Adrenal gland (tissue), 12 donors: ENCODE measurements around the gene HS3ST4. TPM values are rescaled to one million over a fixed set of nuclear protein-coding genes. Genes with fewer than 3 reads are reported as not detected.
"Not testable (repeated sequence)": the region's sequence is repeated elsewhere in the genome, so short reads cannot be mapped to it uniquely, and the experiment has no call there.

Experiments used
- DNase-seq, 7 donors: peaks; one replicate each; pipeline ENCODE4 v3.0.0-alpha.2; 2019 to 2020
- H3K27ac ChIP-seq, 5 donors: fragments of 200-600 bp; sonication (generic) in 4 of 5; 1 replicate in 3 of 5; 2 replicates in 2 of 5; pipeline versions ENCODE4 v1.5.1 to v1.8.0; 2016 to 2020; ENCODE audit warnings: mild to moderate bottlenecking in 1 of 5
- H3K27me3 ChIP-seq: fragments of 200-600 bp; 2 replicates; pipeline ENCODE4 v1.8.0; 2021
- H3K36me3 ChIP-seq, 2 donors: fragments of 200-600 bp; replicated peaks in 1 of 2; 1 replicate in 1 of 2; 2 replicates in 1 of 2; pipeline versions ENCODE4 v1.5.1 to v1.8.0; 2018 to 2022
- H3K4me1 ChIP-seq, 2 donors: fragments of 200-600 bp; replicated peaks in 1 of 2; 1 replicate in 1 of 2; 2 replicates in 1 of 2; pipeline versions ENCODE4 v1.5.1 to v1.8.0; 2018 to 2021
- H3K4me3 ChIP-seq, 4 donors: fragments of 200-600 bp; sonication (generic) in 3 of 4; one replicate each; pipeline ENCODE4 v1.5.1; 2016 to 2018
- H3K9me3 ChIP-seq, 3 donors: fragments of 200-600 bp; sonication (generic) in 1 of 3; replicated peaks in 1 of 3; 1 replicate in 2 of 3; 2 replicates in 1 of 3; pipeline versions ENCODE4 v1.5.1 to v1.8.0; 2016 to 2021
- CTCF ChIP-seq, 6 experiments: fragments of 450-650 bp in 4 of 6; fragments of 200-600 bp in 2 of 6; sonication (generic) in 1 of 6; IDR thresholded peaks; 1 replicate in 5 of 6; 2 replicates in 1 of 6; pipeline versions ENCODE4 v1.5.1 to v1.8.0; 2016 to 2021; ENCODE audit warnings: antibody characterized with exemption in 6 of 6, mild to moderate bottlenecking in 2 of 6, moderate library complexity in 1 of 6
- POLR2A ChIP-seq, 2 donors: fragments of 450-650 bp; IDR thresholded peaks; one replicate each; pipeline ENCODE4 v1.6.1; 2017; ENCODE audit warnings: antibody characterized with exemption in 2 of 2, mild to moderate bottlenecking in 2 of 2, moderate library complexity in 1 of 2
- WGBS, 4 donors: extraction: QIAGEN DNeasy Blood & Tissue Kit in 2 of 4; methylation state at CpG; one replicate each; pipeline versions ENCODE4 v1.1.5 to v1.1.7; 2013 to 2017; 5-methylcytosine and 5-hydroxymethylcytosine counted together
- intact Hi-C, 2 donors: fragments of 100-400 bp; cut with DNase I; formaldehyde crosslinking; loops; one replicate each; pipeline versions ENCODE4 v1.14.1 to v1.15.0; 2022 to 2023
- polyA plus RNA-seq, 3 donors: library from polyadenylated mRNA; stranded (reverse); fragments of 200-250 nt in 2 of 3; fragments of 350-450 nt in 1 of 3; fragmentation: Illumina TruSeq in 1 of 3; extraction: RNeasy Lipid Tissue Mini Kit (QIAGEN cat#74804) in 1 of 3; gene quantifications; one replicate each; pipeline ENCODE4 v1.2.3, GENCODE V29; 2013 to 2014
- total RNA-seq, 9 donors: library from RNA; depleted of rRNA in 4 of 9; stranded (reverse); fragments of >200 nt in 4 of 9; fragments of 120-200 nt in 1 of 9; fragmentation: NEBNext Ultra II Directional in 1 of 9; extraction: Animal tissue kit (Norgen Biotek cat#: 25700) in 1 of 9; gene quantifications; one replicate each; pipeline versions ENCODE4 v1.1.0 to v1.2.4, GENCODE V29; 2013 to 2023
- donor health status: healthy with polysubstance abuse.
- donor health status: Bipolar disorder and iron deficiency.
- donor health status: DM: yes; HTN: yes; CAD: no.
- donor health status: DM: no; HTN: no; CAD: no.
- donor health status: DM: no; HTN: no; CAD: no.
- donor health status: DM: yes; HTN: yes; CAD: no.

The HS3ST4 gene
- total and polyA plus RNA-seq, 12 donors = 0.06 to 0.18 (median 0.08) TPM; not detected in 9

DNA sequence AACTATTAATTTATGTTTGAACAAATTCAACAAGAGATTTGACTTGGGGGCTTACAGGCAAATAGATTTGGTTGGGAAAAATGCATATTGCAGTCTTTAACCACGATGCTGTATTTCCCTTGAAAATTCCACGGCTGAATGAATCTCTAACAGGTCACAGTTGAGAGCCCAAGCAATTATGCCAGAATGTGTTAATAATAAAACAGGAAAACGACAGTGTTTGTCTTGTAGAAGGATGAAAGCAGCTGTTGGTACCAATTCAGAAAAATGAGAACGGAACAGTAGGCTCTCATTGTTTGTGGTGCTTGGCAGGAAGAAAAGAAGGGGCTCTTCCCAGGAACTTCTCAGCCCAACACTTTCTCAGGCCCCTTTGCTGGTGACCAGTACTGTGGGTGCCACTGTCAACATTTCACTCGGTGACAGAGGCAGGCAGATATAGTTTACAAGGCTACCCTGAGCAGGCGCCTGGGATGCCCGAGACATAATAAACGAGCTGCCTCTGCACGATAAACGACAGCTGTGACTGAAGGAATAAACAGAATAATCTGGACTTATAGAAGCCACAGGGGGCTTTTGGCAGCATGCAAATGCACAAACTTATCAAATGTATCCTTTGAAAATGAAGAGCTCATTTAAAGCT lies 387.1 kb downstream of the HS3ST4 start:
- TF ChIP-seq POLR2A (IDR thresholded peaks at IDR 0.05) (no peak), CTCF (IDR thresholded peaks at IDR 0.05) (no peak)
- DNase-seq = no peak
- Histone ChIP-seq H3K9me3 (no peaks in the 10 kb centered on the region), H3K27me3 (peaks cover 3% of the 10 kb centered on the region), H3K4me3 (no peak overlapping the region), H3K27ac (no peak overlapping the region), H3K36me3 (no peaks in the 10 kb centered on the region), H3K4me1 (no peaks in the 10 kb centered on the region)
- intact Hi-C loops = no loop called here
- 22 to 27% (median 26%) methylated on average over 10 of the region's 10 CpGs for WGBS, 4 donors

DNA sequence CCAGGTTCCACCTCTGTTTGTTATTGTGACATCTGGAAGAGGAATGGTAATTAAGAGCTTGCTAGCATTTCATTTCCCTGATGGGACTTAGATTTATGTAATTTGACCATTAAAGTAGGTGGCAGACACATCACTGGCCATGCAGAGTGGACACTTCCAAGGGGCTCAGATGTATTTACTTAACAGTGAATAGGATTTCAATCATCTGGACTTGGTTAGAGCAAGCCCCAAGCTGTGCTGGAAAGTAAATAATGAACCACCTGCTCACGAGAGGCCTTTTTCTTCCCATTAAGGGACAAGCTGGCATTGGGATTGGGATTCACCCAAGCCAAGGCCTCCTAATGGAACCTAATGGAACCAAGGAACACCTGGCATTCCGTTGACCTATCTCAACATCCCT lies 395.3 kb downstream of the HS3ST4 start:
- Histone ChIP-seq H3K27ac (no peak overlapping the region), H3K27me3 (no peaks in the 10 kb centered on the region), H3K9me3 (no peaks in the 10 kb centered on the region), H3K36me3 (no peaks in the 10 kb centered on the region), H3K4me3 (no peak overlapping the region), H3K4me1 (no peaks in the 10 kb centered on the region)
- intact Hi-C loops = no loop called here
- DNase-seq = no peak
- no peak for TF ChIP-seq POLR2A (IDR thresholded peaks at IDR 0.05)
- 44 to 62% (median 51%) methylated on average over 2 of the region's 2 CpGs for WGBS, 4 donors

DNA sequence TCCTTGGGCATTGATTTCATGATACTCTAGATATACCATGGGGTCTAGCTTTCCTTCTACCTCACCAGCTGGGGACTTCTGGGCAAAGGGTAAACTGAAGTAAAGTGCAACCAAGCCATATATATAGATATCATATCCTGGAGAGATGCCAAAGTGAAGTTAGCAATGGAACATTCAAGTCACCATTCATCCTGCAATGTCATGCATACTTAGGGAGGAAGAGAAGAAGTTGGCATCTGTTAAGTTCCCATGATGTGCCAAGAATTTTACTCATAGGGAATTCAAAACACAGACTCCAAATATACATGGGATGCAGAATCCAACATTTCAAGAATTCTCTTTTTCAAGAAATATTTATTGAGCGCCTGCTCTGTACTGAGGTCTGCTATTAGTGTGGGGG lies 399.8 kb downstream of the HS3ST4 start:
- TF ChIP-seq POLR2A (IDR thresholded peaks at IDR 0.05) (no peak), CTCF (IDR thresholded peaks at IDR 0.05) (no peak)
- no peak overlapping the region for H3K4me3 ChIP-seq
- 86 to 100% (median 97%) methylated on average over 1 of the region's 1 CpG for WGBS, 4 donors

GRCh38 chr16:26098206-26098605 lies 406.4 kb downstream of the HS3ST4 start:
- 76 to 94% (median 90%) methylated on average over 3 of the region's 3 CpGs for WGBS, 4 donors
- H3K36me3 ChIP-seq, DNase-seq, H3K27ac ChIP-seq, H3K4me1 ChIP-seq, intact Hi-C loops, H3K4me3 ChIP-seq, H3K27me3 ChIP-seq, H3K9me3 ChIP-seq: not testable (repeated sequence)

More for the DNA sequence above, 399.8 kb downstream of the HS3ST4 start:
- Histone ChIP-seq H3K4me1 (no peaks in the 10 kb centered on the region), H3K27me3 (no peaks in the 10 kb centered on the region), H3K9me3 (no peaks in the 10 kb centered on the region), H3K27ac (no peak overlapping the region), H3K36me3 (no peaks in the 10 kb centered on the region)
- no peak for DNase-seq
- intact Hi-C loops = no loop called here

DNA sequence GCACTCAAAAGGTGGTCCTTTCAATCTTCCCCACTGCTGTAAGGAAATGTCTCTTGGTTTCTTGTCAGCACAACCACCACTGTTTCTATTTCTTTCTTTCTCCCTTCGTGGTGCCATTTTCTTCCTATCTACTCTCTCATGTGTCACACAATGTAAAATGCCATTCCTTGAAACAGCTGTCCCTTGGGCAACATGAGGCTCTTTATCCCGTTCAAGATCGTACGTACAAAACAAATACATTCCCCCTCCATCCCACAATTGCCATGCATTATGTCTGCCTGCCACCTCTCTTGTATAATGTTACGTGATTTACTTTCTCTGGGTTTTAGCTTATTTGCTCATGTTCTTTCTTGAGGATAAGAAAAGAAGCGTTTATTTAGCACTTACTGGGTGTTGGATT lies 410.6 kb downstream of the HS3ST4 start:
- H3K27me3 ChIP-seq = no peaks in the 10 kb centered on the region
- H3K4me3 ChIP-seq = no peak overlapping the region
- no peak overlapping the region for H3K27ac ChIP-seq
- no peaks in the 10 kb centered on the region for H3K4me1 ChIP-seq
- 58 to 75% (median 65%) methylated on average over 6 of the region's 6 CpGs for WGBS, 4 donors
- no peak for DNase-seq
- no peaks in the 10 kb centered on the region for H3K9me3 ChIP-seq
- TF ChIP-seq POLR2A (IDR thresholded peaks at IDR 0.05) = no peak
- no peak for TF ChIP-seq CTCF (IDR thresholded peaks at IDR 0.05)
- intact Hi-C loops = no loop called here
- H3K36me3 ChIP-seq = no peaks in the 10 kb centered on the region
